Stimulated activated CD4-positive, alpha-beta T cell treated with anti-CD3 and anti-CD28 coated beads, Interleukin-15, amount 100 ng/mL, for 48 hours (primary cell): Measurements from ENCODE around the gene ARID5A.
A peak's percentile ranks its signal among the peaks of the same experiment; 100 is the strongest.

Experiments
- DNase-seq, 2 donors: peaks; one replicate each; pipeline ENCODE4 v3.0.0-alpha.2; 2020; ENCODE audit warnings: low read depth in 2 of 2

The ARID5A gene

GRCh38 chr2:96526615-96527285 is 9.8 kb upstream of the ARID5A start:
- DNase-seq = no peak

- peak; percentile 65 to 71 for DNase-seq
Measured at GRCh38 chr2:96527286-96528005, 9.1 kb upstream of the ARID5A start.

- peak; percentile 75 for DNase-seq
Measured at GRCh38 chr2:96528006-96528699, 8.4 kb upstream of the ARID5A start.

- DNase-seq = no peak
Measured at GRCh38 chr2:96528700-96529375, 7.7 kb upstream of the ARID5A start.

GRCh38 chr2:96529376-96530143 is 7.0 kb upstream of the ARID5A start:
- no peak for DNase-seq

- no peak for DNase-seq
Measured at GRCh38 chr2:96530144-96530430, 6.5 kb upstream of the ARID5A start.

- DNase-seq = no peak
Measured at GRCh38 chr2:96530474-96531357, 5.8 kb upstream of the ARID5A start.

- no peak for DNase-seq
Measured at GRCh38 chr2:96531366-96531765, 5.2 kb upstream of the ARID5A start.

GRCh38 chr2:96531872-96532505 is 4.6 kb upstream of the ARID5A start:
- DNase-seq = peak; percentile 86

GRCh38 chr2:96532641-96533291 is 3.8 kb upstream of the ARID5A start:
- DNase-seq = no peak

GRCh38 chr2:96533292-96534073 is 3.1 kb upstream of the ARID5A start:
- DNase-seq = no peak

- DNase-seq = no peak
Measured at GRCh38 chr2:96534141-96534540, 2.4 kb upstream of the ARID5A start.

GRCh38 chr2:96534701-96535181 is 1.8 kb upstream of the ARID5A start:
- DNase-seq = no peak

- DNase-seq = no peak
Measured at GRCh38 chr2:96535331-96535730, 1.2 kb upstream of the ARID5A start.

GRCh38 chr2:96537066-96537733 is 648 bp downstream of the ARID5A start:
- peak; percentile 80 to 81 for DNase-seq

GRCh38 chr2:96537734-96538486 is 1.4 kb downstream of the ARID5A start:
- no peak for DNase-seq

GRCh38 chr2:96538487-96539214 is 2.1 kb downstream of the ARID5A start:
- peak; percentile 83 to 84 for DNase-seq
